Central memory CD8-positive, alpha-beta T cell (primary cell): Measurements from ENCODE around the gene JTB.

Experiments used
- ATAC-seq: fragments of 150-1000 bp; cut with Tn5 transposase; replicated peaks from 2 replicates; pipeline ENCODE4 v1.10.0; 2022; ENCODE audit warnings: mild to moderate bottlenecking, moderate FRiP score, moderate number of reproducible peaks; ENCODE audit not compliant: poor library complexity, severe bottlenecking; ENCODE audit errors: extremely low read depth
- DNase-seq, 2 donors: peaks; one replicate each; pipeline ENCODE4 v3.0.0; 2021; ENCODE audit warnings: low spot score in 2 of 2
- H3K27ac Mint-ChIP-seq: one replicate; pipeline ENCODE4 v1.8.0; 2022; ENCODE audit warnings: low read depth, mild to moderate bottlenecking, moderate library complexity, mixed read lengths
- H3K27me3 Mint-ChIP-seq: one replicate; pipeline ENCODE4 v1.8.0; 2022; ENCODE audit warnings: mixed read lengths
- H3K36me3 Mint-ChIP-seq: one replicate; pipeline ENCODE4 v1.8.0; 2022; ENCODE audit warnings: mild to moderate bottlenecking, moderate library complexity, mixed read lengths; ENCODE audit not compliant: insufficient read depth
- H3K4me1 Mint-ChIP-seq: one replicate; pipeline ENCODE4 v1.8.0; 2022; ENCODE audit warnings: mixed read lengths
- H3K4me3 Mint-ChIP-seq: one replicate; pipeline ENCODE4 v1.8.0; 2022; ENCODE audit warnings: mild to moderate bottlenecking, moderate library complexity, mixed read lengths
- H3K9me3 Mint-ChIP-seq: one replicate; pipeline ENCODE4 v1.8.0; 2022; ENCODE audit warnings: mixed read lengths

JTB gene

GRCh38 chr1:153973071-153973470 lies 4.4 kb downstream of the JTB start:
- Mint-ChIP-seq H3K4me1 (peaks cover 23% of the 10 kb centered on the region), H3K4me3 (no peak overlapping the region), H3K36me3 (peaks cover 26% of the 10 kb centered on the region), H3K9me3 (no peaks in the 10 kb centered on the region), H3K27me3 (no peaks in the 10 kb centered on the region), H3K27ac (no peak overlapping the region)
- no peak for ATAC-seq
- DNase-seq, result no peak

DNA sequence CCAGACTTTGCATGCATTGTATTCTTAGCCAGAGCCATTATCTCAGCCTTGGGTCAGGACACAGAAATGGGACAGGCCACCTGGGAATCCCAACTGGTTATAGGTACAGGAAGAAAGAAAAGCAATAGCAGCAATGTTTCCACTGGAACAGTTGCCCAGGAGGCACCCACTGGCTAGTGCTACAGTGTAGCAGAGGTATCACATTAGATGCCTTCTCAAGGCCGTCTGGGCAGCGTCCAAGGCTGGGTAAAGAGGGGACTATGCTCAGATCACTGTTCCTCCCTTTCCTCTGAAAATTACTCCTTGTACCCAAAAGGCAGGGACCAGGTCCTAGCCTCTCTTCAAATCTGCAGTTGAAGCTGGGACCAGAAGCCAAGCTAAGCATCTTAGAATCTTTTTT lies 7.1 kb downstream of the JTB start:
- Mint-ChIP-seq H3K9me3 (no peaks in the 10 kb centered on the region), H3K27me3 (no peaks in the 10 kb centered on the region), H3K4me1 (peaks cover 27% of the 10 kb centered on the region), H3K4me3 (no peak overlapping the region), H3K36me3 (peaks cover 19% of the 10 kb centered on the region), H3K27ac (no peak overlapping the region)
- no peak for DNase-seq
- no peak for ATAC-seq

- ATAC-seq (no peak), DNase-seq (no peak)
- Mint-ChIP-seq H3K4me1 (peaks cover 32% of the 10 kb centered on the region), H3K27me3 (no peaks in the 10 kb centered on the region), H3K9me3 (no peaks in the 10 kb centered on the region), H3K27ac (no peak overlapping the region), H3K4me3 (peak overlapping the region; percentile 12), H3K36me3 (peaks cover 11% of the 10 kb centered on the region)
Measured at GRCh38 chr1:153968972-153969371, 8.5 kb downstream of the JTB start.

DNA sequence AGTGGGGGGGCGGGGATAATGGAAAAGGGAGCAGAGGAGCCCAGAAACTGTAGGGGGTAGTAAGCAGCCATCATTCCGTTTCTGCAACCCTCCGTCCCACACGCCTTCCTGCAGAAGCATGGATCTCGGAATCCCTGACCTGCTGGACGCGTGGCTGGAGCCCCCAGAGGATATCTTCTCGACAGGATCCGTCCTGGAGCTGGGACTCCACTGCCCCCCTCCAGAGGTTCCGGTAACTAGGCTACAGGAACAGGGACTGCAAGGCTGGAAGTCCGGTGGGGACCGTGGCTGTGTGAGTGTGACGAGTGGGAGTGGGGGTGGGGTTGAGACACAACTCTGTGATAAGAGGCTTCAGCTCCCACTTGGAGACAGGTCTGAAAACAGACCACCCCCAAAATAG lies 9.1 kb downstream of the JTB start:
- Mint-ChIP-seq H3K4me1 (peaks cover 37% of the 10 kb centered on the region), H3K36me3 (peaks cover 9% of the 10 kb centered on the region), H3K27me3 (no peaks in the 10 kb centered on the region), H3K27ac (no peak overlapping the region), H3K4me3 (peak overlapping the region; percentile 91), H3K9me3 (no peaks in the 10 kb centered on the region)
- ATAC-seq (no peak), DNase-seq (no peak)

DNA sequence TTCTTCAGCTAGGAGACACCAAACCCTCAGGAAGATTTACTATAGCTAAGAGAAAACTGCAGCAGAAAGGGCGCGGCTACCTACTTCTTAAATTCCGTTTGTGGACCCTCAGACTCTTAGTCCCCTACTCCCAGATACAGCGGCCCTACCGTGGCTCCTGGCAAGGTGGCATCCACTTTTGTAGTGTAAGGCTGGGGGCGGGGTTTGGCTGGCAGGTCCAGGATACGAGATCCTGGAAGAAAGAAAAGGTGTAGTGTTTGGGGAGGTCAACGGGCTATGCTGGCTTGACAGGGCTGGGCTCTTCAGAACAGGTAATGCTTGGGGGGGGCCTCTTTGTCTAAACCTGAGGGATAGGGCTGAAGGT lies 9.5 kb downstream of the JTB start:
- Mint-ChIP-seq H3K27ac (peak overlapping the region; percentile 91), H3K27me3 (no peaks in the 10 kb centered on the region)
- no peak for DNase-seq

GRCh38 chr1:153967107-153967999 lies 10.1 kb downstream of the JTB start, which contains the start of gene CREB3L4:
CREB3L4 (plus strand) TSS chr1:153967902; CDS start chr1:153968526, 624 bp downstream.
- Mint-ChIP-seq H3K27me3 (no peaks in the 10 kb centered on the region), H3K4me3 (peak within 1 kb of the TSS; percentile 91), H3K36me3 (peaks cover 9% of the 10 kb centered on the region), H3K27ac (peak within 1 kb of the TSS; percentile 91), H3K4me1 (peaks cover 46% of the 10 kb centered on the region), H3K9me3 (no peaks in the 10 kb centered on the region)
- ATAC-seq, result peak; percentile 92
- peak; percentile 56 to 70 for DNase-seq

More for the DNA sequence above, 9.5 kb downstream of the JTB start:
- peaks cover 9% of the 10 kb centered on the region for H3K36me3 Mint-ChIP-seq
- no peak for ATAC-seq
- H3K4me1 Mint-ChIP-seq, result peaks cover 40% of the 10 kb centered on the region
- peak overlapping the region; percentile 91 for H3K4me3 Mint-ChIP-seq
- H3K9me3 Mint-ChIP-seq, result no peaks in the 10 kb centered on the region

DNA sequence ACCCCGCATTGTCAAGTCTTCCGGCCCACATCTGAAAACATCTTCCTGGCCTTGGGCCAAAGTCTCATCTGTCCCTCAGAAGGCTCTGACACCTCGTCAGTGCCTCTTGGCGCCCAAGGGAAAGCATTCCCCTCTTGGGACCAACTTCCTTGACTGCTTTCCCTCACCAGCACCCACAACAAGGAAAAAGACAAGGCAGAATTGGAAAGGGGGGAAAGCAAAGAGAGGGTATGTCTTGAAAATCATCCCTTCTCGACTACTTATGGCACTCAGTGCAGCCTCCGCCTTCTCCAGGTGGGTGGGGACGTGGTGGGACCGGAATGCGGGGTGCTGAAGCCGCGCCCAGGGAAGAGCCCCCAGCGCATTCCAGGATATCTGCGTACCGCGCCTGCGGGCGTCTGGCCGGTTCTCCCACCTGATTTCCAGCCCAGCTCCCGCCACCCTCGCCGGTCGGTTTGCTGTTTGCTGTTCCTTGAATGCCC lies 13.6 kb downstream of the JTB start:
- Mint-ChIP-seq H3K27me3 (no peaks in the 10 kb centered on the region), H3K4me1 (peaks cover 58% of the 10 kb centered on the region), H3K27ac (peak overlapping the region; percentile 93), H3K9me3 (no peaks in the 10 kb centered on the region), H3K4me3 (peak overlapping the region; percentile 85), H3K36me3 (peaks cover 10% of the 10 kb centered on the region)
- ATAC-seq (no peak), DNase-seq (no peak)

GRCh38 chr1:153963030-153963849 lies 14.2 kb downstream of the JTB start, which contains the start of gene SLC39A1:
SLC39A1 (minus strand) TSS chr1:153963537; CDS start chr1:153962715, 822 bp downstream.
- peak within 1 kb of the TSS; percentile 85 for H3K4me3 Mint-ChIP-seq
- peaks cover 13% of the 10 kb centered on the region for H3K36me3 Mint-ChIP-seq
- H3K27me3 Mint-ChIP-seq, result no peaks in the 10 kb centered on the region
- peaks cover 63% of the 10 kb centered on the region for H3K4me1 Mint-ChIP-seq
- ATAC-seq (peak; percentile 29), DNase-seq (peak; percentile 83 to 87)
- peak within 1 kb of the TSS; percentile 93 for H3K27ac Mint-ChIP-seq
- H3K9me3 Mint-ChIP-seq, result no peaks in the 10 kb centered on the region

GRCh38 chr1:153962088-153963029 lies 15.1 kb downstream of the JTB start:
- Mint-ChIP-seq H3K4me1 (peaks cover 61% of the 10 kb centered on the region), H3K36me3 (peaks cover 9% of the 10 kb centered on the region), H3K4me3 (peak overlapping the region; percentile 85), H3K27me3 (no peaks in the 10 kb centered on the region), H3K27ac (peak overlapping the region; percentile 93), H3K9me3 (no peaks in the 10 kb centered on the region)
- ATAC-seq (no peak), DNase-seq (no peak)

GRCh38 chr1:153961421-153961820 lies 16.1 kb downstream of the JTB start:
- DNase-seq (no peak), ATAC-seq (no peak)
- Mint-ChIP-seq H3K9me3 (no peaks in the 10 kb centered on the region), H3K4me3 (peak overlapping the region; percentile 6), H3K27ac (no peak overlapping the region), H3K4me1 (peaks cover 62% of the 10 kb centered on the region), H3K36me3 (peaks cover 8% of the 10 kb centered on the region), H3K27me3 (no peaks in the 10 kb centered on the region)

DNA sequence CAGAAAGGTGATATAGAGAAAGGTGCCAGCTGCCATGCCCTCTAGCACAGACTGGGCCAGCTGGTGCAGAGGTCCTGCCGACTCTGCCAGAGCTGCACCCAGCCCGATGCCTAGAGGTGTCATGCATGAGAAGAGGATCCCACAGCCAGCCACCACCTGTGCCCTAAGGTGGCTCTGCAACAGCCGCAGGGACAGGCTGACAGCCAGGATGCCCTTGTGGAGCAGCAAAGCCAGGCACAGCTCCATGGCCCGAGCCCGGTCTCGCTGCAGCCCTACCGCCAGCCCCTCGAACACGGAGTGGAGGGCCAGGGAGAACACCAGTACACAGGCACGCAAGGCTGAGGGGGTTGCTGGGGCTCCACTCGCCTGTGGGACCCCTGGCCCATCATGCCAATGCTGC lies 17.3 kb downstream of the JTB start:
- H3K4me1 Mint-ChIP-seq, result peaks cover 61% of the 10 kb centered on the region
- ATAC-seq, result no peak
- no peaks in the 10 kb centered on the region for H3K9me3 Mint-ChIP-seq
- DNase-seq, result no peak
- no peak overlapping the region for H3K4me3 Mint-ChIP-seq
- peaks cover 8% of the 10 kb centered on the region for H3K36me3 Mint-ChIP-seq
- H3K27ac Mint-ChIP-seq, result no peak overlapping the region
- no peaks in the 10 kb centered on the region for H3K27me3 Mint-ChIP-seq

GRCh38 chr1:153959454-153959853 lies 18.0 kb downstream of the JTB start:
- H3K9me3 Mint-ChIP-seq, result no peaks in the 10 kb centered on the region
- ATAC-seq (no peak), DNase-seq (no peak)
- peak overlapping the region; percentile 94 for H3K4me3 Mint-ChIP-seq
- peaks cover 9% of the 10 kb centered on the region for H3K36me3 Mint-ChIP-seq
- peaks cover 62% of the 10 kb centered on the region for H3K4me1 Mint-ChIP-seq
- no peaks in the 10 kb centered on the region for H3K27me3 Mint-ChIP-seq
- H3K27ac Mint-ChIP-seq, result no peak overlapping the region
